GM18951 (cell line): ENCODE data around the gene SMTNL2.

Source experiments
- POLR2A ChIP-seq: IDR thresholded peaks from 4 replicates; pipeline ENCODE4 v1.6.1; 2011; ENCODE audit warnings: mild to moderate bottlenecking; ENCODE audit not compliant: insufficient read length, insufficient read depth; ENCODE audit errors: extremely low read depth
- in situ Hi-C: fragments of 300-500 bp; cut with MboI; formaldehyde crosslinking; loops from one replicate; pipeline ENCODE4 v1.12.0; 2022; ENCODE audit warnings: low sequenced_read_pairs, mixed read lengths, inconsistent platforms; ENCODE audit not compliant: unreplicated experiment

Gene SMTNL2

GRCh38 chr17:4541328-4542002 lies 42.9 kb upstream of the SMTNL2 start:
- in situ Hi-C loops, result no loop called here

GRCh38 chr17:4542003-4542725 lies 42.2 kb upstream of the SMTNL2 start:
- TF ChIP-seq POLR2A, result no peak
- in situ Hi-C loops, result no loop called here

More at GRCh38 chr17:4541328-4542002, 42.9 kb upstream of the SMTNL2 start:
- no peak for TF ChIP-seq POLR2A

GRCh38 chr17:4542726-4543191 lies 41.6 kb upstream of the SMTNL2 start:
- in situ Hi-C loops, result no loop called here

GRCh38 chr17:4543557-4544026 lies 40.7 kb upstream of the SMTNL2 start:
- TF ChIP-seq POLR2A, result no peak
- in situ Hi-C loops, result no loop called here

More at GRCh38 chr17:4542726-4543191, 41.6 kb upstream of the SMTNL2 start:
- no peak for TF ChIP-seq POLR2A

GRCh38 chr17:4544135-4544950 lies 40.0 kb upstream of the SMTNL2 start:
- no peak for TF ChIP-seq POLR2A
- in situ Hi-C loops, result no loop called here

- no peak for TF ChIP-seq POLR2A
- in situ Hi-C loops, result no loop called here
Observed at GRCh38 chr17:4544951-4545216, 39.4 kb upstream of the SMTNL2 start.

- in situ Hi-C loops, result no loop called here
- TF ChIP-seq POLR2A, result no peak
Observed at GRCh38 chr17:4545217-4545951, 38.9 kb upstream of the SMTNL2 start.

- in situ Hi-C loops, result no loop called here
- no peak for TF ChIP-seq POLR2A
Observed at GRCh38 chr17:4547118-4547906, 37.0 kb upstream of the SMTNL2 start.

GRCh38 chr17:4548061-4548461 lies 36.3 kb upstream of the SMTNL2 start:
- in situ Hi-C loops, result no loop called here
- no peak for TF ChIP-seq POLR2A

- in situ Hi-C loops, result no loop called here
- no peak for TF ChIP-seq POLR2A
Observed at GRCh38 chr17:4548721-4549531, 35.4 kb upstream of the SMTNL2 start.

- in situ Hi-C loops, result loop anchor here (25.0 kb wide), 1 partner anchor 337 kb away; the partner anchor contains the start of gene C17orf107
- TF ChIP-seq POLR2A, result no peak
Observed at GRCh38 chr17:4549781-4550533, 34.4 kb upstream of the SMTNL2 start.
